Measurements from ENCODE around the gene ITGA11. TPM values are rescaled to one million over a fixed set of nuclear protein-coding genes. Genes with fewer than 3 reads are reported as not detected.

ITGA11 gene
- total and polyA plus RNA-seq, 2 of the 4 experiments (the other 2 are of a cell fraction), result 4.1 to 6.6 TPM

DNA sequence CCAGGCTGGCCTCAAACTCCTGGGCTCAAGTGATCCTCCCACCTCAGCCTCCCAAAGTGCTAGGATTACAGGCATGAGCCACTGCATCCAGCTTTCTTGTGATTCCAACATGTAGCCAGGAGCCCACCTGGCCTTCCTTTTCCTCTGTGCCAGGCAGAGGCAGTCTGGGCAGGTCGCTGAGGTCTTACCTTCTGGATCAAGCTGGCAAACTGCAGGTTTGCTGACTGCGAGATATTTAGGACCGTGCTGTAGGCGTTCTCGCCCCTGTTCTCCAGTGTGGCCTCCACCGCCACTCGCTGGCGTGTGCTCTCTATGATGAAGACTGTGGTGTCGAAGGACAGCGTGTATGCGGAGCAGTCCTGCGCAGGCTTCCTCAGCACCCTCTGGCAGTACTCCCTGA lies 112.0 kb downstream of the ITGA11 start:
- no peak overlapping the region for H3K18ac ChIP-seq (ENCODE audit: low read depth, low read length)
- ATAC-seq (ENCODE audit: low read depth), result no peak
- no peak for TF ChIP-seq CHD1 (IDR thresholded peaks at IDR 0.05; ENCODE audit: low read depth, low read length)
- TF ChIP-seq MAFK (IDR thresholded peaks at IDR 0.05; ENCODE audit: low read depth, low read length), result no peak
- no peak for TF ChIP-seq POLR2A (IDR thresholded peaks at IDR 0.05; ENCODE audit: low read depth, low read length)
- no peak overlapping the region for H4K8ac ChIP-seq (ENCODE audit: low read depth in 2 of 2, low read length in 2 of 2)
- H3K4ac ChIP-seq (ENCODE audit: low read depth, low read length), result no peak overlapping the region
- peaks cover 3% of the 10 kb centered on the region; the same call in 1 of the 2 replicates for H3K36me3 ChIP-seq (ENCODE audit: control insufficient read depth, insufficient read depth, low read length)
- no peak overlapping the region for H4K91ac ChIP-seq (ENCODE audit: insufficient read depth, low read depth, low read length)
- no TSS peak for BruUV-seq (replicated peaks)
- H3K9me3 ChIP-seq (ENCODE audit: control insufficient read depth, insufficient read depth, low read length), result no peaks in the 10 kb centered on the region
- dilution Hi-C loops (cut with HindIII; ENCODE audit: low sequenced_read_pairs, unreplicated experiment) (no loop called here), in situ Hi-C loops (cut with MboI; ENCODE audit: low sequenced_read_pairs) (no loop called here), intact Hi-C loops (cut with micrococcal nuclease) (no loop called here)
- no peak overlapping the region for H2BK20ac ChIP-seq (ENCODE audit: low read depth, low read length)
- no peak overlapping the region for H3K14ac ChIP-seq (replicated peaks; ENCODE audit: low read depth, low read length)
- no peak overlapping the region for H3K27ac ChIP-seq (ENCODE audit: insufficient read depth, low read length)
- ChIA-PET CTCF (interaction anchor here (0.9 kb wide), 1 partner anchor 67 kb away, joined by 4 read pairs; no protein-coding TSS in a partner anchor), POLR2A (ENCODE audit: unreplicated experiment) (interaction anchor here (0.5 kb wide), 1 partner anchor 108 kb away, joined by 4 read pairs; no protein-coding TSS in a partner anchor)
- no peak overlapping the region for H2AK5ac ChIP-seq (ENCODE audit: low read depth, low read length)
- no peak overlapping the region for H2BK5ac ChIP-seq (ENCODE audit: low read depth, low read length, poor library complexity, severe bottlenecking)
- H3K4me1 ChIP-seq (ENCODE audit: control insufficient read depth, insufficient read depth, low read length), result no peaks in the 10 kb centered on the region
- WGBS, 2 experiments (ENCODE audit: extremely low coverage in 2 of 2, insufficient read length in 1 of 2), result 94% methylated on average over 9 of the region's 12 CpGs; no CpG with 5 or more reads in 1 of the 2 experiments
- H3K4me2 ChIP-seq (ENCODE audit: low read depth, low read length), result no peak overlapping the region
- H2AFZ ChIP-seq (replicated peaks; ENCODE audit: low read length, poor library complexity), result no peak overlapping the region
- no peak overlapping the region for H2AK9ac ChIP-seq (replicated peaks; ENCODE audit: low read depth, low read length, poor library complexity)
- no peak overlapping the region for H3K23ac ChIP-seq (ENCODE audit: low read depth, low read length)
- no peaks in the 10 kb centered on the region for H4K20me1 ChIP-seq (ENCODE audit: insufficient read depth, low read length)
- H3K79me1 ChIP-seq (ENCODE audit: low read depth in 1 of 2, low read length in 2 of 2), result no peaks in the 10 kb centered on the region
- no peak overlapping the region for H2BK120ac ChIP-seq (ENCODE audit: low read depth, low read length)
- no peaks in the 10 kb centered on the region for H3K27me3 ChIP-seq (ENCODE audit: control insufficient read depth, insufficient read depth, low read length)
- H3K9me1 ChIP-seq (ENCODE audit: insufficient read depth, low read length), result peaks cover 2% of the 10 kb centered on the region; the same call in 1 of the 2 replicates
- no peak overlapping the region for H3K4me3 ChIP-seq (ENCODE audit: insufficient read depth, low read depth, low read length)
- no peak overlapping the region for H3K56ac ChIP-seq (ENCODE audit: extremely low read depth, insufficient read depth, low read length)
- no peak overlapping the region for H4K5ac ChIP-seq (ENCODE audit: low read depth, low read length)
- H2BK15ac ChIP-seq (ENCODE audit: low read depth, low read length), result no peak overlapping the region
- no peak overlapping the region for H3K9ac ChIP-seq (ENCODE audit: low read depth, low read length)
- no peak for DNase-seq

Measured in IMR-90 (cell line).